NCI-H2107 treated with DMSO at 0.1 percent for 48 hours (cell line): ENCODE data around the gene RMI1.
A peak's percentile ranks its signal among the peaks of the same experiment; 100 is the strongest.

ENCODE experiments used
- DNase-seq: peaks from one replicate; lab custom pipeline; 2025; ENCODE audit not compliant: unreplicated experiment; lab: John Stamatoyannopoulos, UW

Gene RMI1

GRCh38 chr9:83967073-83967472 is 13.5 kb upstream of the RMI1 start:
- DNase-seq: no peak

- no peak for DNase-seq
Observed at GRCh38 chr9:83969602-83970001, 11.0 kb upstream of the RMI1 start.

- no peak for DNase-seq
Observed at GRCh38 chr9:83971485-83971884, 9.1 kb upstream of the RMI1 start.

DNA sequence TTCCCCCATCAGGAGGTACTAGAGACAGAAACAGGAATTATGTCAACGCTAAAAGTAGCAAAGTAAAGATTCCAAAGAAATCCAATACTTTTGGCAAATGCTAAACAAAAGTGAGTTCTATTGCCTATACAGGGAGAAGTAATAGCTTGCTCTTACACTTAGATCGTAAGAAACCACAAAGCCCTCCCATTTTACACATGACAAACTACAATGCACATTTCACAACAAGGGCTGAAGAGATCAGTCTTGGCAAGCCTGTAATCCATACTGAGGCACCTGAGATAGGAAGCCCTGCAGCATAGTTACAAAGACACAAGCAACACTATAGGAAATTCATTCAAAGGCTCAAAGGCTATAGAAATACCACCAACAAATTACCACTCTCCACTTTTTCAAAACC is 8.3 kb upstream of the RMI1 start:
- DNase-seq: no peak

DNA sequence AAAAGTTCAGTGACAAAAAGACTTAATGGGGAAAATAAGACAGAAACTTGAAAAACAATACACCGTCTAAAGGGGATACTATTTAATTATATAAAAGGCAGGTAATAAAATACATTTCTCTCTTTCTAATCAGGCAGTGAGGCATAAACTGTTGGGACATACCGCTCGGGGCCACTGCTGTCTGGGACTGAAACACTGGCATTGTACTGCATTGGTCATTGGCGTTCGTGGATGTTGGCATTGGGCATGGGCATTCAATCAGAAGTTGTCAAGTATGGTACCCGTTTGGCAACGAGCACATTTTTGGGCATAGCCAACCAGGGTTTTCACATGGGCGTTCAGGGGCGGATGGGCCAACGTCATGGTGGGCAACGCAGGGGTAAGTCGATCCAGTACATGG is 5.3 kb upstream of the RMI1 start:
- no peak for DNase-seq

DNA sequence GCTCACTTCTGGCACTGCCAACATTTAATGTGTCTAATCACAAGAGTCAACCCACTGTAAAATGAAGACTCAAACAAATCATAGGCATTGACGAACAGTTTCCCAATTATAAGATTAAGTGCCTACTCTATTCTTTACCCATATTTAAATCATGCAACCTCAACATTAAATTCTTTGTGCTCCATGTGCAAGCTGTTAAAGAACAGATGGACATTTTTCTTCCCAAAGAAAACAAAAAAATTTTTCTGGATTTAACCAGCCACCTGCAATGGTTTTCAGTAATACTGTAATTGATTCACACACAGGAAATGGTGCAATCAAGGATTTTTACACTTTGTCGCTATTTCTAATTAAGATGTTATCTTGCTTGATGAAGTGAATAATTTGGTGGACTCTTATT is 4.2 kb upstream of the RMI1 start:
- no peak for DNase-seq

DNA sequence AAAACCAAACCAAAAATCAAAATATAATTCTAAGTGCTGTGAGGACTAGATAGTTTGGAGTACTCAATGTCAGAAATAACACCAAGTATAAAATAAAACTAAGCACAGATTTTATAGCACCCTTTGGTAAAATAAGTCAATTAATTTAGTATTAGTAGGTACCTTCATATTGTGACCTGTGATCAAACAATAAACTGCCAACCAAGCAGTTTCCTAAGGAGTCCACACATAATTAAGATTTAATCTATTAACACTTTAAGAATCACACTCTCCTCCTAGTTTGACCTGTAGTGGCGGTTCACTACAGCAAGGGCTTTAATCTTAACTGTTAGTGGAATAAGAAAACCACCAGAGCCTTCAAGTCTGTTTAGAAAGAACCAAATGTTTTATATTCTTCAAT is 3.4 kb upstream of the RMI1 start:
- no peak for DNase-seq

- DNase-seq: peak; percentile 23
Observed at GRCh38 chr9:83978992-83979811, 1.4 kb upstream of the RMI1 start.

DNA sequence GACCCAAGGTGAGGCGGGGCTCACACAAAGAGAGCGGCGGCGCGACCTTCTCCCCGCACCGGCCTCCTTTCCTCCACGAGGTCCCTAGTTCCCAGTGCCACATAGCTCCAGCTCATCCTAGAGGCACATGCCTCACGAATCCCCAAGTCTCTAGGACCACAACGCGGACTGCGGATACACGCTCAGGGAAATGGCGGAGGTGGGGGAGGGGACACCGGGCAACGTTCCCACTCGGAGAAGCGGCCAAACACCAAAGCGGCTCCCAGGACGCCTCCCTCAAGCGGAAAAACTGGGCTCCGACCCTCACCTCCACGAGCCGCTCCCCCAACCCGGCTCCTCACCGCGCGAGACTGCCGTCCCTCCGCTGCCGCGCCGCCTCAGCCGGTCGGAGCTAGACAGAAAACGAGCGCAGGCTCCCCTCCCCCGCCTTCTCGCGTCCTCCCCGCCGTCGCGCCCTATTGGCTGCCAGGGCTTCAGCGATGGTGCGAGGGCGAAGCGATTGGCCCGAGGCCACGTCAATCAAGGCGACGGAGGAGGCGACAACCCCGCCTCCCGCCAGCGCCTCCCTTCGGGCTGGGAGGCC is 702 bp upstream of the RMI1 start, which contains the start of gene HNRNPK:
HNRNPK (minus strand) TSS at position 404 of the 583 bp plus-strand sequence. CDS start 1,963 bp downstream, outside the sequence.
- peak; percentile 91 for DNase-seq

GRCh38 chr9:83981126-83981871 is 694 bp downstream of the RMI1 start:
- DNase-seq: peak; percentile 31

GRCh38 chr9:83986195-83986594 is 5.6 kb downstream of the RMI1 start:
- no peak for DNase-seq

DNA sequence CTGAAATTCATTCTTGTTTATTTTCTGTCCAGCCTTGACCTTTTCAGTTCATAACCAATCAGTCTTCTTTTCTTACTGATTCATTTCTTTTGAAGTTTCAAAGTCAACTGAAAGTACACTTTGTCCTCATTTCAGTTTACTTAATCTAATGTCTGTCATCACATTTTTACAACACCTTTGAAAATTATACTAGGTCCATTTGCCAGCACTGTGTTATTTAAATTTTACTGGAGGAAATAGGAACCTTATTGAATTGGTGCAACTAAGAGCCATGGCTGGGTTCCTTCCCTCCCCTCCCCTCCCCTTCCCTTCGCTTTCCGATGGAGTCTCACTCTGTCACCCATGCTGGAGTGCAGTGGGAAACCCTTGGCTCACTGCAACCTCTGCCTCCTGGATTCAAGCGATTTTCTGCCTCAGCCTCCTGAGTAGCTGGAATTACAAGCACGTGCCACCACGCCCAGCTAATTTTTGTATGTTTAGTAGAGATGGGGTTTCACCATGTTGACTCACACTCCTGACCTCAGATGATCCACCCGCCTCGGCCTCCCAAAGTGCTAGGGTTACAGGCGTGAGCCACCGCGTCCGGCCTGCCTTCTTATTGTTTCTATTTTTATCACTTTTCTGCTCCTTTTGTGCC is 6.3 kb downstream of the RMI1 start:
- DNase-seq: no peak

DNA sequence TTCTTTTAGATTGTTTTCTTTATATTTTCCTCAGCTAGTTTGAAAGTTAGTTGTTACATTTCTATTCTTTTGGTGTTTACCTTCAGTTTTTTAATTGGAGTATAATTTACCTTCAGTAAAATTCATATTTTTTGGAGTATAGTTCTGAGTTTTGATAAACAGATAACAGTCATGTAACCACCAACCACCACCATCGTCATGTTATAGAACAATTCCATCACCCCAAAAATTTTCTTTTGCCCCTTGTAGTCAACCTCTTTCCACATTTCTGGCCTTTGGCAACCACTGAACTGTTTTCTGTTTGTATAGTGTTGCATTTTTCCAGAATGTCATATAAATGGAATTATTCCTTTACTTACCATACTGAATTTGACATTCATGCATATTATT is 6.8 kb downstream of the RMI1 start:
- no peak for DNase-seq

GRCh38 chr9:83988411-83988810 is 7.8 kb downstream of the RMI1 start:
- no peak for DNase-seq

DNA sequence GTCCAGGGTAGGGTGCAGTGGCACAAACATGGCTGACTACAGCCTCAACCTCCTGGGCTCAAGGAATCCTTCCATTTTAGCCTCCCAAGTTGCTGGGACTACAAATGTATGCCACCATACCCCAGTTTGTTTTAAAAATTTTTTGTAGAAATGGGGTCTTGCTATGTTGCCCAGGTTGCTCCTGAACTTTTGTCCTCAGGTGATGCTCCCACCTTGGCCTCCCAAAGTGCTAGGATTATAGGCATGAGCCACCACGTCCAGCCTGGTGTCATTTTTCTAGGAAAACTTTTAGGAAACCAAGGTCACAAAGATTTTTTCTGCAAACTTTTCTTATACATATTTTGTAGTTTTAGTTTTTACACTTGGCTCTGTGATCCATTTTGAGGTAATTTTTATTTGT is 10.8 kb downstream of the RMI1 start:
- no peak for DNase-seq

DNA sequence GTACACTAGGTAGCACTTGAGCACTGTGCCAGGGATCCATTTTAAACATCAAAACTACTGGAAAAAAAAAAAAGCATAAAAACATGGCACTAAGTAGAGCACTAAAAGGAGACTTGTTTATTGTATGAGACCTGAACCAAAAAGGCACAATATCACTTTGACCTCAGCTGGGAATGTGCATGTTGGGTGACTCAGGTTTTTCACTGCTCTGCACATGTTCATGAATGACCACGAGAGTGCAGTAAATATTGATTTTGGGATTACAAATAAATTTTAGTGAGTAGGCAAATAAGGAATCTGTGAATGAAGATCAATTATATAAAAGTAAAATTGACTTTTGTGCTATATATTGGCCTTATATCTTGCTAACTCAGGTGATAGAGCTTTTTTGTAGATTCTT is 11.8 kb downstream of the RMI1 start:
- no peak for DNase-seq

- DNase-seq: no peak
Observed at GRCh38 chr9:83992901-83993300, 12.3 kb downstream of the RMI1 start.

- no peak for DNase-seq
Observed at GRCh38 chr9:83996126-83996525, 15.5 kb downstream of the RMI1 start.

- DNase-seq: no peak
Observed at GRCh38 chr9:83999141-83999918, 18.7 kb downstream of the RMI1 start.

GRCh38 chr9:84000186-84000585 is 19.6 kb downstream of the RMI1 start:
- DNase-seq: no peak

DNA sequence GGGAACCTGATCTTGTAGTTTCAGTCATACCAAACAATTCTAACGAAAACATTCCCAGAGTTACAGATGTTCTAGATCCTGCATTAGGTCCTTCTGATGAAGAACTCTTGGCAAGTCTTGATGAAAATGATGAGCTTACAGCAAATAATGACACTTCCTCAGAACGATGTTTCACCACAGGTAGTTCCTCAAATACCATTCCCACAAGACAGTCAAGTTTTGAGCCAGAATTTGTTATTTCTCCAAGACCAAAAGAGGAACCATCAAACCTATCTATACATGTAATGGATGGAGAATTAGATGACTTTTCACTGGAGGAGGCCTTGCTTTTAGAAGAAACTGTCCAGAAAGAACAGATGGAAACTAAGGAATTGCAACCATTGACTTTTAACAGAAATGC is 21.0 kb downstream of the RMI1 start:
- DNase-seq: no peak
